GM12878 (cell line): ENCODE results near the gene TRIM63. TPM values are rescaled to one million over a fixed set of nuclear protein-coding genes. Genes with fewer than 3 reads are reported as not detected.

Experiments
- ATAC-seq: fragments of 200-7000 bp; cut with Tn5 transposase; 3 replicates; pipeline ENCODE4 v1.9.1; 2020; ENCODE audit warnings: mild to moderate bottlenecking, moderate library complexity
- BruUV-seq: library from RNA; stranded (reverse); fragments of 400-500 nt; replicated peaks from 2 replicates; lab custom pipeline; 2021; lab: Mats Ljungman, UMichigan
- CTCF ChIA-PET: fragments of 300-600 bp; sonication (Branson Sonifier 250); formaldehyde crosslinking; extraction: SDS; loops from one replicate; lab custom pipeline; 2021; ENCODE audit warnings: inconsistent platforms; lab: Yijun Ruan, JAX
- POLR2A ChIA-PET: fragments of 350-600 bp; formaldehyde crosslinking; extraction: SDS; loops from one replicate; lab custom pipeline; 2021; ENCODE audit warnings: inconsistent platforms; lab: Charles Lee
- RAD21 ChIA-PET: fragments of 300-600 bp; sonication (Branson Sonifier 250); formaldehyde crosslinking; loops from one replicate; lab custom pipeline; 2023; ENCODE audit warnings: antibody characterized with exemption; ENCODE audit not compliant: unreplicated experiment; lab: Charles Lee
- SMC1A ChIA-PET: fragments of 300-600 bp; sonication (Branson Sonifier 250); formaldehyde crosslinking; loops from one replicate; lab custom pipeline; 2023; ENCODE audit not compliant: unreplicated experiment, uncharacterized antibody; lab: Charles Lee
- DNase-seq: peaks from one replicate; pipeline ENCODE4 v3.0.0-alpha.2; 2011; ENCODE audit warnings: low read depth, low spot score
- FAIRE-seq: peaks from 3 replicates; lab custom pipeline; 2011; peaks lifted over from hg19 to GRCh38; lab: Jason Lieb, UNC
- H2AFZ ChIP-seq: 2 replicates; pipeline ENCODE4 v1.6.0; 2011; ENCODE audit warnings: low read depth, low read length, control low read depth; ENCODE audit not compliant: control insufficient read depth
- H3K27ac ChIP-seq: 2 replicates; pipeline ENCODE4 v1.5.1; 2011; ENCODE audit warnings: control low read depth; ENCODE audit not compliant: control insufficient read depth, insufficient read depth
- H3K27me3 ChIP-seq, 2 experiments: replicated peaks in 1 of 2; 2 replicates each; pipeline versions ENCODE4 v1.6.0 to v1.6.1; 2011; ENCODE audit warnings: low read length in 1 of 2; ENCODE audit not compliant: control insufficient read depth in 2 of 2, insufficient read depth in 2 of 2
- H3K36me3 ChIP-seq, 2 experiments: 2 replicates each; pipeline ENCODE4 v1.5.1; 2011; ENCODE audit warnings: low read length in 1 of 2; ENCODE audit not compliant: control insufficient read depth in 2 of 2, insufficient read depth in 2 of 2
- H3K4me1 ChIP-seq: 2 replicates; pipeline ENCODE4 v1.6.1; 2011; ENCODE audit warnings: mild to moderate bottlenecking, low read length, moderate library complexity, mixed read lengths; ENCODE audit not compliant: control insufficient read depth, insufficient read depth
- H3K4me2 ChIP-seq: 2 replicates; pipeline ENCODE4 v1.6.0; 2011; ENCODE audit warnings: control low read depth; ENCODE audit not compliant: control insufficient read depth, insufficient read depth
- H3K4me3 ChIP-seq: fragments of 200-600 bp; sonication (generic); 2 replicates; pipeline ENCODE4 v1.5.1; 2016
- H3K79me2 ChIP-seq: 2 replicates; pipeline ENCODE4 v1.6.0; 2011; ENCODE audit warnings: low read length; ENCODE audit not compliant: control insufficient read depth, insufficient read depth
- H3K9ac ChIP-seq: 2 replicates; pipeline ENCODE4 v1.8.0; 2011; ENCODE audit warnings: low read length, control low read depth, mixed read lengths; ENCODE audit not compliant: control insufficient read depth, insufficient read depth
- H3K9me3 ChIP-seq: replicated peaks from 3 replicates; pipeline ENCODE4 v1.5.1; 2011; ENCODE audit warnings: mild to moderate bottlenecking, low read length; ENCODE audit not compliant: control insufficient read depth, insufficient read depth
- H4K20me1 ChIP-seq: 2 replicates; pipeline ENCODE4 v1.6.0; 2011; ENCODE audit not compliant: control insufficient read depth, insufficient read depth
- CREB1 ChIP-seq: IDR thresholded peaks from 2 replicates; pipeline ENCODE4 v1.6.1; 2012; ENCODE audit warnings: low read depth, mild to moderate bottlenecking, inconsistent platforms
- E4F1 ChIP-seq: fragments of 450-650 bp; IDR thresholded peaks from 2 replicates; pipeline ENCODE4 v1.6.1; 2018; ENCODE audit warnings: borderline replicate concordance, mild to moderate bottlenecking; ENCODE audit not compliant: partially characterized antibody
- FOXK2 ChIP-seq: fragments of 450-650 bp; IDR thresholded peaks from 2 replicates; pipeline ENCODE4 v1.6.1; 2017; ENCODE audit warnings: mild to moderate bottlenecking, moderate library complexity
- JUND ChIP-seq: IDR thresholded peaks from 2 replicates; pipeline ENCODE4 v1.6.1; 2012; ENCODE audit warnings: low read depth, mild to moderate bottlenecking, low read length, improper control_type of control experiment, moderate library complexity
- MEF2A ChIP-seq: IDR thresholded peaks from 2 replicates; pipeline ENCODE4 v1.6.1; 2011; ENCODE audit warnings: low read depth, mild to moderate bottlenecking, low read length, moderate library complexity; ENCODE audit not compliant: insufficient read depth
- PBX3 ChIP-seq: IDR thresholded peaks from 2 replicates; pipeline ENCODE4 v1.6.1; 2011; ENCODE audit warnings: mild to moderate bottlenecking, low read depth, low read length, moderate library complexity; ENCODE audit not compliant: insufficient replicate concordance
- POLR2AphosphoS2 ChIP-seq: IDR thresholded peaks from 2 replicates; pipeline ENCODE4 v1.6.1; 2011; ENCODE audit warnings: low read depth, mild to moderate bottlenecking, low read length, improper control_type of control experiment, moderate library complexity
- POU2F2 ChIP-seq: IDR thresholded peaks from 3 replicates; pipeline ENCODE4 v1.6.1; 2011; ENCODE audit warnings: low read depth, mild to moderate bottlenecking, low read length, borderline replicate concordance
- RUNX3 ChIP-seq: IDR thresholded peaks from 2 replicates; pipeline ENCODE4 v1.6.1; 2012; ENCODE audit warnings: low read length, inconsistent platforms
- SIX5 ChIP-seq: IDR thresholded peaks from 2 replicates; pipeline ENCODE4 v1.6.1; 2011; ENCODE audit warnings: mild to moderate bottlenecking, low read depth, low read length, moderate library complexity; ENCODE audit not compliant: severe bottlenecking
- TAF1 ChIP-seq: IDR thresholded peaks from 2 replicates; pipeline ENCODE4 v1.6.1; 2011; ENCODE audit warnings: mild to moderate bottlenecking, low read depth, low read length, borderline replicate concordance
- TARDBP ChIP-seq: IDR thresholded peaks from 2 replicates; pipeline ENCODE4 v1.6.1; 2016; ENCODE audit warnings: borderline replicate concordance
- TBL1XR1 ChIP-seq: IDR thresholded peaks from 2 replicates; pipeline ENCODE4 v1.6.1; 2012; ENCODE audit warnings: low read depth, low read length, improper control_type of control experiment
- YBX1 ChIP-seq: fragments of 450-650 bp; IDR thresholded peaks from 2 replicates; pipeline ENCODE4 v1.6.1; 2016; ENCODE audit warnings: antibody characterized with exemption
- WGBS: methylation state at CpG from one replicate; pipeline ENCODE4 v1.1.6; 2016; ENCODE audit warnings: low lambda C conversion rate; ENCODE audit not compliant: insufficient replicate concordance, insufficient coverage; ENCODE audit errors: missing lambda C conversion rate; 5-methylcytosine and 5-hydroxymethylcytosine counted together
- in situ Hi-C: fragments of 300-500 bp; cut with MboI; formaldehyde crosslinking; loops from 9 replicates; pipeline ENCODE4 v1.14.3; 2018; ENCODE audit warnings: mixed read lengths
- intact Hi-C: fragments of 100-400 bp; cut with micrococcal nuclease; formaldehyde crosslinking; loops from one replicate; pipeline ENCODE4 v1.14.2; 2022; ENCODE audit not compliant: unreplicated experiment
- polyA plus RNA-seq, 11 experiments: library from polyadenylated mRNA; depleted of rRNA in 4 of 11; unstranded in 6 of 11; stranded (reverse) in 5 of 11; fragments of >200 nt; fragmentation: Nextera tagmentation in 4 of 11; fragmentation: Illumina TruSeq in 1 of 11; extraction: Ambion mirVana in 4 of 11; extraction: Trizol in 1 of 11; gene quantifications; 1 replicate in 1 of 11; 2 replicates in 10 of 11; pipeline versions ENCODE4 v1.2.1 to v1.2.3, GENCODE V29; 2011 to 2016; ENCODE audit warnings: inconsistent platforms in 2 of 11, missing spikeins in 2 of 11, low read depth in 1 of 11
- total RNA-seq, 4 experiments: library from RNA; depleted of rRNA in 3 of 4; stranded (reverse); fragments of >200 nt in 3 of 4; fragmentation: Illumina TruSeq in 1 of 4; extraction: Trizol in 1 of 4; gene quantifications; 2 replicates each; pipeline versions ENCODE4 v1.2.1 to v1.2.3, GENCODE V29; 2013 to 2021

TRIM63 gene
- total and polyA plus RNA-seq, 10 of the 15 experiments (the other 5 are each of a cell fraction or from before 2014, with no cell fraction given): not detected

DNA sequence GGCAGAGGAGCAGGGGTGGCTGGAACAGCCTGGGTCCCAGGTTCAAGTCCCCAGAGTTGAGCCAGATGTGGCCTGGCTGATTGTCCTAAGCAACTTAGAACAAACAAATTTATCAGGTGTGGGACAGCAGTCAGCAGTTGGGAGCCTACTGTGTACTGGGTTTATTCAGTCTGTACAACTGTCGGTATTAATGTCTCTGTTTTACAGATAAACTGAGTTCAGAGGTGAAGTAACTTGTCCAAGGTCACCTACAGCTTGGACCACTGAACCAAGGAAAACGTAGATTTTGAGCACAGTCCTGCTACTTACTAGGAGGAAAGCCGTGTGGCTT is 14.6 kb upstream of the TRIM63 start:
- Histone ChIP-seq H3K27me3 (no peaks in the 10 kb centered on the region; a peak in 2 of 4 replicates), H3K9me3 (no peaks in the 10 kb centered on the region), H2AFZ (no peak overlapping the region), H4K20me1 (no peaks in the 10 kb centered on the region), H3K79me2 (no peaks in the 10 kb centered on the region), H3K4me1 (no peaks in the 10 kb centered on the region), H3K36me3 (no peaks in the 10 kb centered on the region), H3K4me2 (no peak overlapping the region), H3K4me3 (no peak overlapping the region), H3K27ac (no peak overlapping the region), H3K9ac (no peak overlapping the region)
- TF ChIP-seq CREB1: no peak
- no peak for TF ChIP-seq YBX1
- no peak for TF ChIP-seq SIX5
- TF ChIP-seq FOXK2: no peak
- no peak for TF ChIP-seq POLR2AphosphoS2
- no peak for TF ChIP-seq E4F1
- TF ChIP-seq JUND: no peak
- TF ChIP-seq MEF2A: no peak
- TF ChIP-seq POU2F2: no peak
- TF ChIP-seq TAF1: no peak
- no peak for TF ChIP-seq RUNX3
- no peak for TF ChIP-seq TARDBP
- TF ChIP-seq PBX3: no peak
- no peak for TF ChIP-seq TBL1XR1
- no TSS peak for BruUV-seq
- 13% methylated on average over 3 of the region's 3 CpGs for WGBS
- ChIA-PET RAD21 (no interaction called here), SMC1A (no interaction called here), POLR2A (no interaction called here), CTCF (no interaction called here)
- in situ Hi-C loops (no loop called here), intact Hi-C loops (no loop called here)
- FAIRE-seq (no peak), ATAC-seq (no peak), DNase-seq (no peak)
